Raji (cell line): ENCODE results near the gene QKI.

Source experiments
- POLR2A ChIP-seq: IDR thresholded peaks from 2 replicates; pipeline ENCODE4 v1.6.1; 2011; ENCODE audit warnings: low read depth, low read length, control low read depth; ENCODE audit not compliant: insufficient read depth

QKI gene

GRCh38 chr6:163608204-163608644 lies 193.7 kb downstream of the QKI start:
- TF ChIP-seq POLR2A, result no peak

DNA sequence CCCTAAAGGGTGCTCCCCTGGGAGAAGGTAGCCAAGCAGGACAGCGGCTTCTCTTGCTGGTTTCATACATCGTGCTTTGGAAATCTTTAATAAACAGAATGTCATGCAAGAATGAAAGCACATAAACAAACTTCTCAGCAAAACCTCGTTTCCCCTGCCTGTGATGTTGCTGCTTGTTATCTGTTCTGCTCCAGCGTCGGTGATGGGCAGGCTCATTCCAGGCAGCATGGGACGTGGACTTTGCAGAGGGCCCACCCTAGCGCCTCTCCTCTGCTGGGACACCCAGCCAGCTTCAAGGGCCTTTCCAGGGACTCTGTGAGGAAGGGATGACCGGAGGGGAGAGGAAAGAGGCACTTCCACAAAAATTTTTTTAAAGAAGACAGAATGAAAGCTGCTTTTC lies 197.7 kb downstream of the QKI start:
- TF ChIP-seq POLR2A, result no peak

DNA sequence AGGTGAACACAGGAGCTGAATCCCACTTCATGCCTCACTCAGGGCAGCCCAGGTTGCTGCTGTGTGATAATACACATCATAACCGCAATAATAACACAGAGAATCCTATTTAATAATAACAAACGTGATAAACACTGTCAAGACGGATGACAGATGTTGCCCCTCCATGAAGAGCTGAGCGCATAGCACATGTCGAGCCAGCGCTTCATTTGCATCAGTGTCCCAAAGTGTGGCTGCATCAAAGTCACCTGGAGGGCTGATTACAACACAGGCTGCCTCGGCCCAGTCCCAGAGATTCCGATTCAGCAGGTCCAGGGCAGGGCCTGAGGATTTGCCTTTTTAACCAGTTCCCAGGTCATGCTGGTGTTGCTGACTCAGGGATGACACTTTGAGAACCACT lies 198.5 kb downstream of the QKI start:
- TF ChIP-seq POLR2A, result no peak

- no peak for TF ChIP-seq POLR2A
These were observed 199.2 kb downstream of the QKI start for GRCh38 chr6:163613668-163614067.

DNA sequence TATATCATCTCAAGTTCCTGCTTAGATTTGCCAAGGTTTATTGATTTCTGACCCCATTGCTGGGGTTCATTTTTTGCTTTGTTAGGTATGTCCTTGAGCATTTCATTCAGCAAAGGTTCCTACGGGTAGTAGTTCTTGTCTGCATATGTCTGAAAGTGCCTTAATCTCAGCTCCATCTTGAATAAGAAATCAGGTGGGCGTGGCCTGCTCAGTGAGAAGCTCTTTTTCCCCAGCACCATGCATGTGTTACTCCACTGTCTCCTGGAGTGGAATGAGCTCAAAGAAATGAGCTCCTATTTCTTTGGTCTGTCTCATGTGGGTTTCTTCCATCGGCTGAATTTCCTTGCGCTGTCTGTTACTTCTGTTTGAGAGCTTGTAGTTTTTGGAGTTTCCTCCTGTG lies 201.9 kb downstream of the QKI start:
- no peak for TF ChIP-seq POLR2A

GRCh38 chr6:163617549-163617948 lies 203.0 kb downstream of the QKI start:
- TF ChIP-seq POLR2A, result no peak

DNA sequence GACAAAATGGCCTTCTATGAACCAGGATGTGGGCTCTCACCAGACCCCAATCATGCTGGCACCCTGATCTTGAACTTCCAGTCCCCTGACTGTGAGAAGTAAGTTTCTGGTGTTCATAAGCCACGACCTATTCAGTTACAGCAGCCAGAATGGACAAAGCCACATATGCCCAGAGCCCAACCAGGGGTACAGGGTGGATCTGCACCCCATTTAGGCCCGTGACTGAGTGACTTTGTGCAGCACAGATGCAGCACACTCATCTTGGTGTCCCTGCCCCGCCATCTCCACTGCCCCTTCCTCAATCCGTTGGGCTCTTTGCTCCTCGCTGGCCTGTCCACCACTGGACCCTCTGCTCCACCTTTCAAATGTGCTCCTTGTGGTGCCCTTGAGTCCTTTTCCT lies 205.6 kb downstream of the QKI start:
- TF ChIP-seq POLR2A, result no peak

DNA sequence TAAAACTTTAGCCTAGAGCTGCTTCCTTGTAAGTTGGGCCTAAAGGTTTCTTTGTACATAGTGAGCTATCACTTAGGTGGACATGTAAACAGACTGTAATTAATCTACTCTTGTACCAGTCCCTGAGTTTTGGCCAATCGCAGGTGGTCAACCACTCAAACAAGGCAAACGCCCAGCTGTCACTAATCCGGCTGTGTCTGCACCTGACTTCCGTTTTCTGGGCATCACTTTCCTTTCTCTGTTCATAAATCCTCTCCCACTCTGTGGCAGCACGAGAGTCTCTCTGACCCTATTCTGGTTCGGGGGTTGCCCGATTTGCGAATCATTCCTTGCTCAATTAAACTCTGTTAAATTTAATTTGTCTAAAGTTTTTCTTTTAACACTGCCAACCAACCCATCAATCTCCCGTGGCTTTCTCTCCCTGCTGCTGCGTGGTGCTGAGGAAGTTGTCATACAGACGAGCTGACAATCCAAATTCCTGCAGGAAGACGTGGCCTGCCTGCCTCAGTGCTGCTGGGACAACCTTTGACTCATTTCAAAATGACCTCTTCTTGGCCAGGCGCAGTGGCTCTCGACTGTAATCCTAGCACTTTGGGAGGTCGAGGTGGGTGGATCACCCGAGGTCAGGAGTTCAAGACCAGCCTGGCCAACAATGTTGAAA lies 206.3 kb downstream of the QKI start:
- TF ChIP-seq POLR2A, result no peak

- no peak for TF ChIP-seq POLR2A
These were observed 210.7 kb downstream of the QKI start for GRCh38 chr6:163625265-163625664.

DNA sequence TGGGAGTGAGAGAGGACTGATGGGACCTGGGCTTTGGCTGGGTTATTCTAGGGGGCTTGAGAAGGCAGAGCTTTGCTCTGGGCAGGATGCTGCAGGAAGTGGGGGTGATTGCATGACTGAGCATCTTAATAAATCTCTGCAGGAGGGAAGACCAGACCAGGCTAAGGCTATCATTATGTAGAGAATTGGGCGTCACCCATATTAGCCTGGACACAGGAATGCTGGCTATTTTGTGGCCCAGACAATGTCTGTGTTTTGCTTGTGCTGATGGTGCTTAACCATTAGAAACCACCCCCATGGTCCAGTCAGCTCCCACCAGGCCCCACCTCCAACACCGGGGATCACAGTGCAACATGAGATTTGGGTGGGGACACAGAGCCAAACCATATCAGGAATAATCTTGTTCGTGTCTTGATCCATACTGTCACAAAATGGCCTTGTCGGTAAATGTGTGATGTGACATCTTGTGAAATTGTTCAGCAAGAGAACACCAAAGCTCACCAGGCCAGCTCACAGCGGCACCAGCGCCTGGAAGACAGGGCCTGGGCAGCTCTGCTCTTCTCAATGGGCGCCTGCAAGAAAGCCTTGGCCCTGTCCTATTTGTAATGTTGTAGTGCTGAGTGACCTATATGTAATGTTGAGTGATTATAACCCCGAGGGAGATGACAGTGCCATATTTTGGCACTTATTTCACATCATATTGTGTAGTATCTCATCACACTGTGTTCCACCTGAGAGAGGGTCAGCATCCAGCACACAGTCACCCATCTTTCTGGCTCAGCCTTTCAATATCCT lies 211.8 kb downstream of the QKI start:
- TF ChIP-seq POLR2A, result no peak

GRCh38 chr6:163627274-163628062 lies 212.9 kb downstream of the QKI start:
- TF ChIP-seq POLR2A, result no peak
